Ovary (tissue), 9 donors: ENCODE measurements around the gene DNAH3. TPM values are rescaled to one million over a fixed set of nuclear protein-coding genes. Genes with fewer than 3 reads are reported as not detected.

Experiments
- DNase-seq, 5 donors: peaks; one replicate each; pipeline ENCODE4 v3.0.0-alpha.2; 2019 to 2020
- H3K27ac ChIP-seq, 2 donors: fragments of 200-600 bp; one replicate each; pipeline versions ENCODE4 v1.5.1 to v1.8.0; 2019 to 2022
- H3K27me3 ChIP-seq: fragments of 200-600 bp; one replicate; pipeline ENCODE4 v1.8.0; 2022
- H3K36me3 ChIP-seq: fragments of 200-600 bp; sonication (generic); one replicate; pipeline ENCODE4 v1.5.1; 2019
- H3K4me1 ChIP-seq: one replicate; pipeline ENCODE4 v1.8.1; 2013; ENCODE audit warnings: mild to moderate bottlenecking, moderate library complexity; ENCODE audit not compliant: insufficient read depth
- H3K4me3 ChIP-seq: fragments of 200-600 bp; sonication (generic); one replicate; pipeline ENCODE4 v1.5.1; 2017
- H3K9me3 ChIP-seq, 2 donors: fragments of 200-600 bp in 1 of 2; sonication (generic) in 1 of 2; one replicate each; pipeline versions ENCODE4 v1.5.1 to v1.8.1; 2013 to 2019; ENCODE audit warnings: mild to moderate bottlenecking in 1 of 2, moderate library complexity in 1 of 2
- CTCF ChIP-seq, 3 donors: fragments of 450-650 bp in 2 of 3; fragments of 200-600 bp in 1 of 3; IDR thresholded peaks; one replicate each; pipeline versions ENCODE4 v1.5.1 to v1.8.0; 2016 to 2022; ENCODE audit warnings: antibody characterized with exemption in 3 of 3, mild to moderate bottlenecking in 1 of 3
- EP300 ChIP-seq: sonication (generic); formaldehyde crosslinking; IDR thresholded peaks from one replicate; pipeline ENCODE4 v1.6.1; 2017; ENCODE audit warnings: antibody characterized with exemption
- POLR2A ChIP-seq: fragments of 450-650 bp; IDR thresholded peaks from one replicate; pipeline ENCODE4 v1.6.1; 2017; ENCODE audit warnings: antibody characterized with exemption, mild to moderate bottlenecking, moderate library complexity
- WGBS, 3 donors: extraction: QIAGEN DNeasy Blood & Tissue Kit in 1 of 3; methylation state at CpG; one replicate each; pipeline versions ENCODE4 v1.1.5 to v1.1.7; 2013 to 2017; 5-methylcytosine and 5-hydroxymethylcytosine counted together
- intact Hi-C, 4 donors: fragments of 100-400 bp; cut with DNase I; formaldehyde crosslinking; loops; one replicate each; pipeline versions ENCODE4 v1.11.0 to v1.15.1; 2022 to 2023
- polyA plus RNA-seq, 2 donors: library from polyadenylated mRNA; stranded (reverse); fragments of 200-250 nt in 1 of 2; fragments of 350-450 nt in 1 of 2; fragmentation: Illumina TruSeq in 1 of 2; extraction: RNeasy Lipid Tissue Mini Kit (QIAGEN cat#74804) in 1 of 2; gene quantifications; one replicate each; pipeline ENCODE4 v1.2.3, GENCODE V29; 2013 to 2014
- total RNA-seq, 7 donors: library from RNA; depleted of rRNA in 2 of 7; stranded (reverse); fragments of >200 nt in 2 of 7; fragmentation: NEBNext Ultra II Directional in 3 of 7; extraction: Animal tissue kit (Norgen Biotek cat#: 25700) in 3 of 7; gene quantifications; one replicate each; pipeline versions ENCODE4 v1.1.0 to v1.2.4, GENCODE V29; 2016 to 2023
- donor health status: DM: no; HTN: no; CAD: no; lungs with moderate emphysema.
- donor health status: DM: no; HTN: no; CAD: no.
- donor health status: Bipolar disorder and iron deficiency.
- donor health status: DM: yes; HTN: yes; CAD: no.
- donor health status: DM: no; HTN: no; CAD: no.
- donor health status: DM: yes; HTN: yes; CAD: no.

Gene DNAH3
- total and polyA plus RNA-seq, 9 donors = 0.05 to 12.1 (median 0.95) TPM; not detected in 1

DNA sequence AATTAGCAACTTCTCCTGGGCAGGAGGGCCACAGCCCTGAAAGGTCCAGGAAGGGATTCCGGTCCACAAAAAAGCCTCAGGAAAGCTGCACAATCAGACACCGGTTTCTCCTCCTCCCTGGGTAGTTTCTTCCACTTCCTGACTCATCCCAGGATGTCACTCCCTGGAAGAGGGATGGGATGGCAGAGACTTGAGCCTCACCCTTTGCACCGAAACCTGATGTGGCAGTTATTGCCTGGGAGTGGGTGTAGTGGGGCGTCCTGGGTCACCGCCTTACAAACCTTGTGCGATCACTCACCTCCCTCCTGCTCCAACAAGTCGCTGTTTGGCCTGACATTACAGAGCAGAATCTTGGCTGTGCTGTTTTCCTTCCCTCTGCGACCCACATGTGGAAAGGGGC lies 179.2 kb downstream of the DNAH3 start:
- intact Hi-C loops = no loop called here
- Histone ChIP-seq H3K4me3 (no peak overlapping the region), H3K9me3 (no peaks in the 10 kb centered on the region), H3K36me3 (no peaks in the 10 kb centered on the region), H3K27ac (no peak overlapping the region), H3K4me1 (no peaks in the 10 kb centered on the region), H3K27me3 (no peaks in the 10 kb centered on the region)
- 71 to 77% (median 72%) methylated on average over 8 of the region's 8 CpGs for WGBS, 3 donors
- no peak for DNase-seq
- TF ChIP-seq POLR2A = no peak
- no peak for TF ChIP-seq EP300
- no peak for TF ChIP-seq CTCF (IDR thresholded peaks at IDR 0.05)

DNA sequence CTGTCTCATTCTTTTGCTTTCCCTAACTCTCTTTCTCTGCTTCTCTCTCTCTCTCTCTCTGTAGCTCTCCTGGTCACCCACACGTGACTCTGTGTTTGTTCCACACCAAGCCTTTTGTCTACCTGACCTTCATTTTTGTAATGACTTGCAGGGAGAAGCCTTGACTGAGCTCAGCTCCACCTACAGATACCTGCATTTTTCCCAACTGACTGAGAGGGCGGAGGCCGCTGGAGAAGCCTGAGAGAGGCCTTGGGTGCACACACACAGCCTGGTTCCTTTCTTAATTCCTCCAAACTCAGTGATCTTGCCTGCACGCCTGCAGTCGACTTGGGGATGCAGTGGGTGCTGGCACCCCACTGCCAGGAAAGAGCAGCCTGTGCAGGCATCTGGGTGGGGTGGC lies 181.3 kb downstream of the DNAH3 start:
- intact Hi-C loops = no loop called here
- no peak for DNase-seq
- H3K27me3 ChIP-seq = no peaks in the 10 kb centered on the region
- no peak overlapping the region for H3K27ac ChIP-seq
- no peak for TF ChIP-seq EP300
- TF ChIP-seq POLR2A = no peak
- no peak for TF ChIP-seq CTCF (IDR thresholded peaks at IDR 0.05)
- no peaks in the 10 kb centered on the region for H3K9me3 ChIP-seq
- WGBS, 3 donors = 75 to 81% (median 79%) methylated on average over 5 of the region's 5 CpGs
- H3K4me3 ChIP-seq = no peak overlapping the region
- H3K4me1 ChIP-seq = no peaks in the 10 kb centered on the region
- H3K36me3 ChIP-seq = no peaks in the 10 kb centered on the region

- Histone ChIP-seq H3K4me1 (no peaks in the 10 kb centered on the region), H3K4me3 (no peak overlapping the region), H3K27me3 (no peaks in the 10 kb centered on the region), H3K27ac (no peak overlapping the region), H3K9me3 (no peaks in the 10 kb centered on the region), H3K36me3 (no peaks in the 10 kb centered on the region)
- DNase-seq = no peak
- no peak for TF ChIP-seq EP300
- TF ChIP-seq CTCF (IDR thresholded peaks at IDR 0.05) = no peak
- TF ChIP-seq POLR2A = no peak
- 46 to 54% (median 51%) methylated on average over 3 of the region's 3 CpGs for WGBS, 3 donors
- intact Hi-C loops = no loop called here
Measured at GRCh38 chr16:20968765-20969164, 181.9 kb downstream of the DNAH3 start.

DNA sequence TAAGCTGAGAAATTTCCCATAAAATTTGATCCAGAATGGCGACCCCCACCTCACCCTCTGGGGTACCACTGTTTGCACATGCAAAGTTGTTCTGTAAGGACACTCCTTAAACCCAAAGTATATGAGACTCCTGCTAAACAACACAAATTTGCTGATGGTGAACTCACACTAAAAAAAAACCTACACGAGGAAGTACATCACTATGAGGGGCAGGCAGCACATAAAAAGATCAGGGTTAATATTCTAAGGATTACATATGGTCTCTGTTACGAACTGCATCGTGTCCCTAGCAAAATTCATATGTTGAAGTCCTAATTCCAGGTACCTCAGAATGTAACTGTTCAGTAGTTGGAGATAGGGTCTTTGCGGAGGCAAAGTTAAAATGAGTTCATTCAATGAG lies 189.7 kb downstream of the DNAH3 start:
- H3K27me3 ChIP-seq = peaks cover 3% of the 10 kb centered on the region
- H3K4me3 ChIP-seq = no peak overlapping the region
- no peaks in the 10 kb centered on the region for H3K4me1 ChIP-seq
- WGBS, 3 donors = 76 to 81% (median 77%) methylated on average over 5 of the region's 5 CpGs
- intact Hi-C loops = no loop called here
- no peaks in the 10 kb centered on the region for H3K36me3 ChIP-seq
- no peak overlapping the region for H3K27ac ChIP-seq
- no peaks in the 10 kb centered on the region for H3K9me3 ChIP-seq
- DNase-seq = no peak
- TF ChIP-seq EP300 = no peak
- no peak for TF ChIP-seq CTCF (IDR thresholded peaks at IDR 0.05)
- TF ChIP-seq POLR2A = no peak

DNA sequence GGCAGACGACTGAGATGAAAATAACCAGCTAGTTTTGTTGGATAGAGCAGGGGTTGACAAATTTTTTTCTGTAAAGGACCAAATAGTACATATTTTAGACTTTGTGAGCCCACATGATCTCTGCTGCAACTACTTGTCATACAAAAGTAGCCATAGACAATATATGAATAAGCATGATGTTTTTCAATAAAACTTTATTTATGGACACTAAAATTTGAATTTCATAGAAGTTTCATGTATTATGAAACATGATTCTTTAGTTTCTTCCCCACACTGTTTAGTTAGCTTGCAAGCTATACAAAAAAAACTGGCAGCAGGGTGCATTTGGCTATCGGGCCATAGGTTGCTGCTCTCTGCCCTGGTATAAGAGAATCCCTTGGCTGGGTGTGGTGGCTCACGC lies 193.5 kb downstream of the DNAH3 start:
- no peak overlapping the region for H3K4me3 ChIP-seq
- H3K36me3 ChIP-seq = no peaks in the 10 kb centered on the region
- intact Hi-C loops = no loop called here
- H3K27me3 ChIP-seq = peaks cover 3% of the 10 kb centered on the region
- TF ChIP-seq CTCF (IDR thresholded peaks at IDR 0.05) = no peak
- TF ChIP-seq EP300 = no peak
- TF ChIP-seq POLR2A = no peak
- DNase-seq = no peak
- 76 to 78% (median 77%) methylated on average over 3 of the region's 3 CpGs for WGBS, 3 donors
- no peaks in the 10 kb centered on the region for H3K4me1 ChIP-seq
- H3K27ac ChIP-seq = no peak overlapping the region
- H3K9me3 ChIP-seq = no peaks in the 10 kb centered on the region
